ENCODE results near the gene SPOCK1.

DNA sequence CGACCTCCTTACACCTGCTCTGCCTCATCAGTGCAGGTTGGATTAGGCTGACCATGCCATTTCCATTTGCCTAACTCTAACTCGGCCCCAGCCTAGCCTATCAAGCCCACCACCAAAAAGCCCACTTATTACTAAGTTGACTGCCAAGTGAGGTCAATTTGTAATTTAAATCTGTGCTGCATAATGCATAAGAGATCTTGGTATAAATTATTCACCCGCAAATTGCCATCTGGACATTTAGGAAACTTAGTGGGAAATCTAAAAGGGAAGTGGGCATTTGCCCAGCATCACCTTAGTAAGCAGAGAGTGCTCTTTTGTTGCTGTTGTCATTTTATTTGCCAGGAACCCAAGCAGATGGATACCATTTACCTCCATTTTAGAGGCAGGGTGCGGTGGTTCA is 143.0 kb downstream of the SPOCK1 start:
- TF ChIP-seq, protein P1, sequence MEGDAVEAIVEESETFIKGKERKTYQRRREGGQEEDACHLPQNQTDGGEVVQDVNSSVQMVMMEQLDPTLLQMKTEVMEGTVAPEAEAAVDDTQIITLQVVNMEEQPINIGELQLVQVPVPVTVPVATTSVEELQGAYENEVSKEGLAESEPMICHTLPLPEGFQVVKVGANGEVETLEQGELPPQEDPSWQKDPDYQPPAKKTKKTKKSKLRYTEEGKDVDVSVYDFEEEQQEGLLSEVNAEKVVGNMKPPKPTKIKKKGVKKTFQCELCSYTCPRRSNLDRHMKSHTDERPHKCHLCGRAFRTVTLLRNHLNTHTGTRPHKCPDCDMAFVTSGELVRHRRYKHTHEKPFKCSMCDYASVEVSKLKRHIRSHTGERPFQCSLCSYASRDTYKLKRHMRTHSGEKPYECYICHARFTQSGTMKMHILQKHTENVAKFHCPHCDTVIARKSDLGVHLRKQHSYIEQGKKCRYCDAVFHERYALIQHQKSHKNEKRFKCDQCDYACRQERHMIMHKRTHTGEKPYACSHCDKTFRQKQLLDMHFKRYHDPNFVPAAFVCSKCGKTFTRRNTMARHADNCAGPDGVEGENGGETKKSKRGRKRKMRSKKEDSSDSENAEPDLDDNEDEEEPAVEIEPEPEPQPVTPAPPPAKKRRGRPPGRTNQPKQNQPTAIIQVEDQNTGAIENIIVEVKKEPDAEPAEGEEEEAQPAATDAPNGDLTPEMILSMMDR (conservative IDR thresholded peaks at IDR 0.05 in 1 of 2, IDR thresholded peaks at IDR 0.05 in 1 of 2; ENCODE audit: extremely low read depth in 1 of 2, insufficient read depth in 1 of 2, low read depth in 1 of 2, low read length in 2 of 2), result no peak
- no peak for TF ChIP-seq EZH2 (IDR thresholded peaks at IDR 0.05; ENCODE audit: borderline replicate concordance, low read length)
